ENCODE results near the gene ZNF181.

The ZNF181 gene

DNA sequence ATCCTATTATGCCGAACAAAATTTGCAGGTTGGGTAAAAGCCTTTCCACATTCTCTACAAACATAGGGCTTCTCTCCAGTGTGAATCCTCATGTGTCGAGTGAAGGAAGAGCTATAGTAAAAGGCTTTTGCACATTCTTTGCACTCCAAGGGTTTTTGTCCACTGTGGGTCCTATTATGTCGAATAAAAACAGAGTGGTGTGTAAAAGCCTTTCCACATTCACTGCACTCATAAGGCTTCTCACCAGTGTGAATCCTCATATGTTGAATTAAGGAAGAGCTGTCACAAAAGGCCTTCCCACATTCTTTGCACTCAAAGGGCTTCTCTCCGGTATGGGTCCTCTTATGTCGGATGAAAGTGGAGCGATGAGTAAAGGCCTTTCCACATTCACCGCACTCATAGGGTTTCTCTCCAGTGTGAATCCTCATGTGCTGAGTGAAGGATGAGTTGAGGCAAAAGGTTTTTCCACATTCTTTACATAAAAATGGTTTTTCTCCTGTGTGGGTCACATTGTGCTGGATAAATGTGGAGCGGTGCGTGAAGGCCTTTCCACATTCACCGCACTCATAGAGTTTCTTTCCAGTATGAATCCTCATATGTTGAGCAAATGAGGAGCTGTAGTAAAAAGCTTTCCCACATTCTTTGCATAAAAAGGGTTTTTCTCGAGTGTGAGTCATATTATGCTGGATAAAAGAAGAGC is 25.3 kb downstream of the ZNF181 start:
- DNase-seq = no peak

DNA sequence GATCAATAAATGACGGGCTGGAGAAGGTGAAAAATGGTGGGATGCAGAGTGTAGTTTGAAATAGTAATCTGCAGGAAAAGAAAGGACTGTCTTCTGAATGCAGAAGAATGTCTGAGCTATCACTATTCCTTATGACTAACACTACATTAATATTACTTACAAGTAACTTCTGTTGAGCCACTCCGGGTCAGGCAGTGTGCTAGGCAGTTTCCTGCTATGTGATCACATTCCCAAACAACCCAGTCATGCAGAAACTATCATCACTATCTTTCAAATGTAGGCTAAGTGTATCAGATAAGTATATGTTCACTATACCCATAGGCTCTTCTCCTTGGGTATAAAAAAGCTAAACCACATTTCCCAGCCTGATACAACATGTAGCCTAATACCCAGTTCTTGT is 32.3 kb downstream of the ZNF181 start:
- no peak for DNase-seq

DNA sequence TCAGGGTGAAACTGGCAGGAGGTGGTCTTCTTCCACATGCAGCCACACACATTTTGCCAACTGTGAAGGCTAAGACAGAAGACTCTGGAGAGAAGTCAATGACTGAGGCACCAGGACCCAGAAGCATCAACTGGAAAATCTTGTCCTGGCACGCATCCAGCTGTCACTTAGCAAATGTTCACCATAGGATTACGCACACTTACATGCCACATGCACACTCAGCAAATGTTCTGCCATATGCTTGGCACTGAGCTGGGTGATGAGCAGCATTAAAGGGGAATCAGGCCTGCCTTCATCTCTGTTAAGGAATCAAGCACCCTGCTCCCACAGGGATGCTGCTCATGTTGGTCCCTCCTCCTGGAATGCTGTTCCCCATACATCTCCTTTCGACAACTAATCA is 33.9 kb downstream of the ZNF181 start:
- DNase-seq = no peak

DNA sequence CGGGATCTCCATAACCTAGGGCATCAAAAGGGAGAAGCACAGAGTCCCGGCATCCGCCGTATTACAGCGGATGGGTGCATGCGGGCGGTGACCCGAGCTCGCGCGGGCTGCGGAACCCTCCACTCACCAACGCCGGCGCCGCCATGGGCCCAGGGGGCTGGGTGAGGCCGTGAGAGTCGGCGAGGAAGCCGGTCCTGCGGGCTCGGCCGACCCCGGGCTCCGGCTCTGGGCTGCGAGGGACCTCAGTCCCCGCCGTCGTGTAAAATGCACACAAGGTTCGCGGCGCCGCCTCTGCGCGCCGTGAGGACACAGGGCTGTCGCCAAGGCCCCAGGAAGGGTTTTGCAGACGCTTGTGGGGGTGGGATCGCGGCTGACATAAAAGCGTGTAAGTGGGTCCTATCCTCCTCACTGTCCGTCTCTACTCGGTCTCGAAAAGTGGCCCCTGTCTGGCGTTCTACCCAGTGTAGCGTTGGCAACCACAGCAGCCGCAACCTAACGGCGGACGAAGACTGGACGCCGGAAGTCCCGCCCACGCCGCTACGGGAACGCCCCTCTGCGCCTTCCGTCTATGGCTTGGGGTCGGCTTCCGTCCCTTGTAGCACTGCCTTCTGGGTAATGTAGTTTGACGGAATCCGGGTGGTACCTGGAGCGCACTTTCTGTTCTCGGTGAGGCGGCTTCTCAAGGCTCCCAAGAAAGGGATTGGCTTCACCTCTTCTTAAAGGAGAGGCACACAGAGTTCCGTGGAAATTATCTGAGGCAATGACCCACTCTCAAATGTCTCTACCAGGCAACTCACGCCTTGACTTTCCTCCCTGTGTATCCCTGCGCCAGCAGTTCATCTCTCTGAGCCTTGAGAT is 38.9 kb downstream of the ZNF181 start, which contains the start of gene ZNF599:
TSS of gene ZNF599 (minus strand) at position 519 of the 858 bp plus-strand sequence. CDS start at position 145, 374 bp downstream.
- peak; percentile 94 to 97 (median 95) for DNase-seq

DNA sequence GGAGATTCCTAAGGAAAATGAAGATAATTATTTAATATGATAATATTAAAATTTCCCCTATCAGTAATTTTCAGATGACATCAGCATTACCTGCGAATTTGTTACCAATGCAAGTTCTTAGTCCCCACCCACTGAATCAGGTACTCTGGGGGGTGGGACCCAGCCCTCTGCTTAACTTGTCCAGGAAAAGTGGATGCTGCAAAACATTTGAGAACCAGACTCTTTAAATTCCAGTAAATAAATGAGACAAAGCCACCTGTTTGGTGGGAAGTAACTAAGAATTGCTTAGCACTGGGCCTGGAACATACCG is 39.5 kb downstream of the ZNF181 start:
- no peak for DNase-seq

DNA sequence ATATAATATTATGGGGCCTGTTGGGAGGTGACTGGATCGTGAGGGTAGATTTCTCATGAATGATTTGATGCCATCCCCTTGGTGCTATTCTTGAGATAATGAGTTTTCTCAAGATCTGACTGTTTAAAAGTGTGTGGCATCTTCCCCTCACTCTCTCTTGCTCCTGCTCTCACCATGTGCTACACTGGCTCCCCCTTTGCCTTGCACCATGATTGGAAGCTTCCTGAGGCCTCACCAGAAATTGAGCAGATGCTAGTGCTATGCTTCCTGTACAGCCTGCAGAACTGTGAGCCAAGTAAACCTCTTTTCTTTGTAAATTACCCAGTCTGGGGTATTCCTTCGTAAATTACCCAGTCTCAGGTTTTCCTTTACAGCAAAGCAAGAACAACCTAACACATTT is 40.8 kb downstream of the ZNF181 start:
- DNase-seq = no peak

DNA sequence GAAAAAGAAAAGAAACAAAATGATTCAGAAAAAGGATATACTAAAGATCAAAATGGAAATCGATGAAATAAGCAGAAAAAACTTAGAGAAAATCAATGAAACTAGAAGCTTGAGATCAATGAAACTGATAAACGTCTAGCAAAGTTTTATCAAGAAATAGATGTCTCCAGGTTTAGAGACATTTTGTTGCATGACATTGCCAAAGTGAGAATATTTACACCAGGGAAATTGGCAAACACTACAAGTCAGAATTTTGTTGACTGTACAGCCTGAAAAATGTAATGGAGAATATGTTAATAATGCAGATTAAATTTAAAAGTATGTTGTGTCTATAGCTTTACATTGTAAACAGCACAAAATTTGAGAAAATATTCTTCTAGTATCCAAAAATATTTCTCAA is 44.3 kb downstream of the ZNF181 start:
- DNase-seq = no peak

DNA sequence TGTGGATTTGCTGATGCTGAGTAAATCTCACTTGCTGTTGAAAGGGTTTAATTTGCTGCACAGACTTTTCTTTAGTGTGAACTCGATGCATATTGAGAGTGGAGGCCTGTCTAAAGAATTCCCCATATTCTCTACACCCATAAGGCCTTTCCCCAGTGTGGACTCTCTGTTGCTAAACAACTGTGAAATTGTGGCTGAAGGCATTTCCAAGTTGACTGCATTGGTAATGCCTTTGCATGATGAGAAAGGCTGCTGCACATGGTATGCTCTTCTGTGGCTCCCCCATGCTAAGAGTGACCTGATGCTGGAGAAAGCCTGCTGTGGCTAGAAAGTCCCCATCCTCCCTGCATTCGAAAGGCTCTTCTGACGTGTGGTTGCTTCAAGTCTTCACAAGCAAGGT is 45.6 kb downstream of the ZNF181 start:
- no peak for DNase-seq

DNA sequence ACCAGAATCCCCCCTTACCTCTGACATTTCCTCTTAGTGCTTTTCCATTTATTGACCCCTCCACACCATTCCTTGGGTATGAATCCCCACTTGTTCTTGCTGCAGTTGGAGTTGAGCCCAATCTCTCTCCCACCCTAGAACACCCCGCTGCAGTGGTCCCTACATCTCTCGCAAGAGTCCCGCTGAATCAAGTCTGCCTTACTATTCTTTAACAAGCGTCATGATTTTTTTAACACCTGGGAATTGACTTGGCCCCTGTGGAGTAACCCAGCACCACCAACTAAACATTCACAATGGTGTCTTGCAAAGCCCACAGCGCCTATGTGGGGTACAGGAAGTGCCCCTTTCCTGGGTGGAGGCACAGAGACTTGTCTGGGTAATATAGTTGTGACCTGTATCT is 52.2 kb downstream of the ZNF181 start:
- DNase-seq = no peak

DNA sequence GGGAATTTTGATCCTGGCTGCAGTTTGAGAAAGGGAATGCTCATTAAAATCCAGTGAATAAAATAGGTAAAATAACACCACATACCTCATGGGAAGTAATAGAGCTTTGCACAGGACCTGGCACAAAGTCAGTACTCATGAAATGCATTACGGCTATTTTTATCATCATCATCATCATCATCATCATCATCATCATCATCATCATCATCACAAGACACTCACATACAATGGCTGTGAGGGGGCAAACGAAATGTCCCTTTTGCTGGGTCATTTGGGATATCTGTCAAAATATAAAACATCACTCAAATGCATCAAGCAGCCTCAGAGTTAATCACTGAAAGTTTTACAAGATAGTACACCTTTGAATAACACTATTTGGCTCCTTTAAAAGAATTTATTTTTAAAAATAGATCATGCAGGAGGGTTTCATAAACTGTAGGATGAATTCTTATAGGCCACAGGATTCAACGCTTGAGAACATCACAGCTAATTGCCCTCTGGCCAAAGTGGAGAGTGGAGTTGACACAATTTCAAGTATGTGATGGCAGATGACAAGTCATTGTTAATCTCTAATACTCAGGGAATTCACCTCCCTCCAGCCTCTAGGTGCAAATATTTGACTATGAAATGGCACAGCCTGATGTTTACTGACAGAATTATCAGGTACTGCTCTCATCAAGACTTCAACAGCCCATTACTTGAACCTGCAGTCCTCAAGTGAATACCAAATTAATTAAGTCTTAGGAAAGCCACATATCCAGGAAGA is 53.2 kb downstream of the ZNF181 start:
- DNase-seq = no peak

DNA sequence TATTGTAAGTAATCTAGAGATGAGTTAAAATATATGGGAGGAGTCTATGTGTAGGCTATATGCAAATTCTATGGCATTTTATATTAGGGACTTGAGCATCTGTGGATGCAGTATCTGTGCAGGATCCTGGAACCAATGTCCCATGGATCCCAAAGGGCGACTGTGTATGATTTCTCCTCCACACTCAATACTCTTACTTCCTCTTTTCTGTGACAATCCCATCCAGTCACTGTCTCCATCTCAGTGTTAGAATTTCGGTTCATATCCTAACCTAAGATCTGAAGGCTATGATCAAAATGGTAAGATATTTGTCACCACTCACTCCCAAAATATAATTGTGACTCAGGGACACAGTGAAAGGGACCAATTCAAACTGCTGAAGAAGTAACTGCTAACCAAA is 54.0 kb downstream of the ZNF181 start:
- peak in 1 of 4 experiments; percentile 4 for DNase-seq

DNA sequence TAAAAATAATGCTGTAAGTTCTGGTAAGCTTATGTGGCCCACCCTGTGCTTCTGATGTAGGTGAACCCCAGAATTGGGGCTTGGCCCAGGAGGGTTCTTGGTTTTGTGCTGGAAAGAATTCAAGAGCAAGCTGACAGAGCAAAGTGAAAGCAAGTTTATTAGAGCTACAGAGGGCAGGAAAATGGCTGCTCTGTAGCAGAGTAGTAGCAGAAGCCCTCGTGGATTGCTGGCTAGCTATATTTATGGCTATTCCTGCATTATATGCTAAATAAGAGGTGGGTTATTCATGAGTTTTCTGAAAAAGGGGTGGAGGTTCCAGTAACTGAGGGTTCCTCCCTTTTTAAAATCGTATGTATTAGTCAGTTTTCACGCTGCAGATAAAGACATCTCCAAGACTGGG is 59.5 kb downstream of the ZNF181 start:
- no peak for DNase-seq

DNA sequence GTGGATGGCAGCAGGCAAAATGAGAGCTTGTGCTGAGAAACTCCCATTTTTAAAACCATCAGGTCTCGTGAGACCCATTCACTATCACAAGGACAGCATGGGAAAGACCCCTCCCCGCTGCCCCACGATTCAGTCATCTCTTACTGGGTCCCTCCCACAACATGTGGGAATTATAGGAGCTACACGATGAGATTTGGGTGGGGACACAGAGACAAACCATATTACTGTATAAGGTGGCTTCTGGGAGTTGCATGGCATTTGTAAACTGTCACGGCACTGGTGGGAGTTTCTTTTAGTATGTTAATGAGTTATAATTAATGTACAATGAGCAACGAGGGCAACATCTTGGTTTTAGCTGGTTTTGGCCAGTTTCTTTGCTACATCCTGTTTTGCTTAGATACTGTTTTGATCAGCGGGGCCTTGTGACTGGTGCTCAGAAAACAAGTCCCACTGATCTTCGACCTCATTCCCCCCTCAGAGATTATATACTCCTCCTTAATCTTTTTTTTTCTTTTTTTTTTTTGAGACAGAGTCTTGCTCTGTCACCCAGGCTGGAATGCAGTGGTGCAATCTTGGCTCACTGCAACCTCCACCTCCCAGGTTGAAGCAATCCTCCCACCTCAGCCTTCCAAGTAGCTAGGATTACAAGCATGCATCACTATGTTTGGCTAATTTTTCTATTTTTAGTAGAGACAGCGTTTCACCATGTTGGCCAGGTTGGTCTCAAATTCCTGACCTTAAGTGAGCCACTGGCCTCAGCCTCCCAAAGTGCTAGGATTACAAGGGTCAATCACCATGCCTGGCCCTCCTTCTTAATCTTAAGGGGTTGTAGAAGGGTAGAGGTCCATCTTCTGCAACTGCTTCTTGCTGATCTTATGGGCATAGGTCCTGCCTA is 60.3 kb downstream of the ZNF181 start:
- no peak for DNase-seq

Data from suppressor macrophage (primary cell).